A673 (cell line): ENCODE results near the gene IL1RAP. TPM values are rescaled to one million over a fixed set of nuclear protein-coding genes. Genes with fewer than 3 reads are reported as not detected.

ENCODE experiments used
- BruUV-seq: library from RNA; stranded (reverse); fragments of 400-500 nt; replicated peaks from 2 replicates; lab custom pipeline; 2021; lab: Mats Ljungman, UMichigan
- CTCF ChIA-PET: fragments of 300-600 bp; sonication (Branson Sonifier 250); formaldehyde crosslinking; loops from one replicate; lab custom pipeline; 2022; ENCODE audit warnings: antibody characterized with exemption; lab: Charles Lee
- POLR2A ChIA-PET: fragments of 300-600 bp; sonication (Branson Sonifier 250); formaldehyde crosslinking; loops from one replicate; lab custom pipeline; 2022; ENCODE audit warnings: antibody characterized with exemption; ENCODE audit not compliant: low non-redundant PET; lab: Charles Lee
- DNase-seq: peaks from one replicate; pipeline ENCODE4 v3.0.0-alpha.2; 2015; ENCODE audit warnings: low spot score
- H3K27ac ChIP-seq: fragments of 200-600 bp; sonication (generic); 2 replicates; pipeline ENCODE4 v1.5.1; 2016; ENCODE audit warnings: mixed run types, low read depth, mild to moderate bottlenecking, mixed read lengths, antibody characterized with exemption, low read length; ENCODE audit not compliant: poor library complexity, severe bottlenecking
- H3K27me3 ChIP-seq: fragments of 200-600 bp; sonication (generic); replicated peaks from 2 replicates; pipeline ENCODE4 v1.6.1; 2017; ENCODE audit warnings: mixed run types, low read depth, mild to moderate bottlenecking, mixed read lengths, antibody characterized with exemption, low read length; ENCODE audit not compliant: insufficient read depth, poor library complexity
- H3K36me3 ChIP-seq: fragments of 200-600 bp; sonication (generic); 2 replicates; pipeline ENCODE4 v1.6.1; 2016; ENCODE audit warnings: mixed run types, mild to moderate bottlenecking, mixed read lengths, antibody characterized with exemption, low read length; ENCODE audit not compliant: insufficient read depth, poor library complexity, severe bottlenecking
- H3K4me1 ChIP-seq: fragments of 200-600 bp; sonication (generic); 2 replicates; pipeline ENCODE4 v1.6.1; 2017; ENCODE audit warnings: mixed run types, mild to moderate bottlenecking, mixed read lengths, antibody characterized with exemption, low read length; ENCODE audit not compliant: insufficient read depth, poor library complexity, severe bottlenecking
- H3K4me3 ChIP-seq: fragments of 200-600 bp; sonication (generic); 2 replicates; pipeline ENCODE4 v1.5.1; 2016; ENCODE audit warnings: low read depth, mixed run types, mild to moderate bottlenecking, mixed read lengths, low read length; ENCODE audit not compliant: poor library complexity, severe bottlenecking
- H3K9me3 ChIP-seq: fragments of 200-600 bp; sonication (generic); 2 replicates; pipeline ENCODE4 v1.6.1; 2016; ENCODE audit warnings: mixed run types, low read depth, mild to moderate bottlenecking, mixed read lengths, antibody characterized with exemption, low read length; ENCODE audit not compliant: poor library complexity, severe bottlenecking
- CTCF ChIP-seq: fragments of 300-800, 200-600 bp; sonication (generic); conservative IDR thresholded peaks from 2 replicates; pipeline ENCODE4 v1.5.1; 2017; ENCODE audit warnings: low read depth, mild to moderate bottlenecking, antibody characterized with exemption, low read length, moderate library complexity, mixed read lengths
- EZH2 ChIP-seq: fragments of 200-600 bp; sonication (generic); IDR thresholded peaks from 2 replicates; pipeline ENCODE4 v1.6.1; 2017; ENCODE audit warnings: borderline replicate concordance, low read depth, mild to moderate bottlenecking, mixed read lengths, antibody characterized with exemption, low read length; ENCODE audit not compliant: poor library complexity, severe bottlenecking
- intact Hi-C: fragments of 100-400 bp; cut with micrococcal nuclease; formaldehyde crosslinking; loops from one replicate; pipeline ENCODE4 v1.10.0; 2022; ENCODE audit not compliant: unreplicated experiment
- total RNA-seq: library from RNA; stranded (reverse); gene quantifications from 2 replicates; pipeline ENCODE4 v1.2.3, GENCODE V29; 2021

The IL1RAP gene
- total RNA-seq, 1 experiment from 2014 or later: 207 TPM

GRCh38 chr3:190492966-190493365 lies 20.9 kb upstream of the IL1RAP start:
- no TSS peak for BruUV-seq
- TF ChIP-seq EZH2 (no peak), CTCF (no peak)
- POLR2A ChIA-PET: no interaction called here
- H3K9me3 ChIP-seq: no peaks in the 10 kb centered on the region
- no peaks in the 10 kb centered on the region for H3K36me3 ChIP-seq
- peak; percentile 20 for DNase-seq
- no peaks in the 10 kb centered on the region for H3K27me3 ChIP-seq
- CTCF ChIA-PET: no interaction called here
- peaks cover 74% of the 10 kb centered on the region for H3K4me1 ChIP-seq
- H3K27ac ChIP-seq: no peak overlapping the region
- intact Hi-C loops: no loop called here
- H3K4me3 ChIP-seq: no peak overlapping the region

GRCh38 chr3:190494907-190495306 lies 19.0 kb upstream of the IL1RAP start:
- Histone ChIP-seq H3K4me1 (peaks cover 65% of the 10 kb centered on the region), H3K27ac (peak overlapping the region; percentile 70), H3K4me3 (no peak overlapping the region), H3K9me3 (no peaks in the 10 kb centered on the region), H3K36me3 (no peaks in the 10 kb centered on the region), H3K27me3 (no peaks in the 10 kb centered on the region)
- TF ChIP-seq EZH2 (no peak), CTCF (no peak)
- no TSS peak for BruUV-seq
- ChIA-PET POLR2A (no interaction called here), CTCF (interaction anchor here (0.7 kb wide), 1 partner anchor 19 kb away, joined by 3 read pairs; the partner anchor contains the start of gene IL1RAP)
- intact Hi-C loops: loop anchor here (1.0 kb wide), 1 partner anchor 20 kb away; no protein-coding TSS in a partner anchor
- DNase-seq: peak; percentile 74

GRCh38 chr3:190495354-190495753 lies 18.5 kb upstream of the IL1RAP start:
- H3K27ac ChIP-seq: peak overlapping the region; percentile 70
- H3K9me3 ChIP-seq: no peaks in the 10 kb centered on the region
- TF ChIP-seq EZH2: no peak
- TF ChIP-seq CTCF: no peak
- H3K27me3 ChIP-seq: no peaks in the 10 kb centered on the region
- no peaks in the 10 kb centered on the region for H3K36me3 ChIP-seq
- CTCF ChIA-PET: no interaction called here
- POLR2A ChIA-PET: no interaction called here
- DNase-seq: peak; percentile 52
- intact Hi-C loops: loop anchor here (1.0 kb wide), 1 partner anchor 20 kb away; no protein-coding TSS in a partner anchor
- H3K4me1 ChIP-seq: peaks cover 61% of the 10 kb centered on the region
- no TSS peak for BruUV-seq
- no peak overlapping the region for H3K4me3 ChIP-seq
